22Rv1 (cell line): ENCODE measurements around the gene SBF2.

Experiments used
- CTCF ChIP-seq: fragments of 450-650 bp; IDR thresholded peaks from 2 replicates; pipeline ENCODE4 v1.5.1; 2017; ENCODE audit warnings: mild to moderate bottlenecking
- ZFX ChIP-seq: fragments of 450-650 bp; IDR thresholded peaks from 2 replicates; pipeline ENCODE4 v1.6.1; 2017; ENCODE audit warnings: antibody characterized with exemption, borderline replicate concordance

- TF ChIP-seq CTCF (no peak), ZFX (no peak)
These were observed 322.1 kb downstream of the SBF2 start for GRCh38 chr11:9971894-9972293.
